HepG2 (cell line): ENCODE measurements around the gene ATP2C2. TPM values are rescaled to one million over a fixed set of nuclear protein-coding genes. Genes with fewer than 3 reads are reported as not detected.

ENCODE experiments used
- HOXA9 ChIP-seq: sonication (generic); formaldehyde crosslinking; IDR thresholded peaks from 2 replicates; pipeline ENCODE4 v1.8.1; 2022; ENCODE audit warnings: missing genetic modification reagents, mild to moderate bottlenecking, moderate library complexity, borderline replicate concordance
- RFX1 ChIP-seq: fragments of 450-650 bp; IDR thresholded peaks from 2 replicates; pipeline ENCODE4 v1.6.1; 2017
- ZFP37 ChIP-seq: sonication (generic); formaldehyde crosslinking; IDR thresholded peaks from 2 replicates; pipeline ENCODE4 v1.4.0; 2020; ENCODE audit warnings: missing genetic modification reagents, borderline replicate concordance
- ZFP82 ChIP-seq: sonication (generic); formaldehyde crosslinking; IDR thresholded peaks from 2 replicates; pipeline ENCODE4 v1.5.1; 2020; ENCODE audit warnings: mild to moderate bottlenecking, missing genetic modification reagents, borderline replicate concordance
- ZNF430 ChIP-seq: sonication (generic); formaldehyde crosslinking; IDR thresholded peaks from 2 replicates; pipeline ENCODE4 v1.9.0; 2021; ENCODE audit warnings: mild to moderate bottlenecking, missing genetic modification reagents
- ZNF432 ChIP-seq: sonication (generic); formaldehyde crosslinking; IDR thresholded peaks from 2 replicates; pipeline ENCODE4 v1.5.0; 2020; ENCODE audit warnings: missing genetic modification reagents, mild to moderate bottlenecking, borderline replicate concordance
- ZNF496 ChIP-seq: sonication (generic); formaldehyde crosslinking; IDR thresholded peaks from 2 replicates; pipeline ENCODE4 v1.8.1; 2023; ENCODE audit warnings: mild to moderate bottlenecking, moderate library complexity, missing genetic modification reagents; ENCODE audit not compliant: insufficient replicate concordance
- ZNF512B ChIP-seq: sonication (generic); formaldehyde crosslinking; IDR thresholded peaks from 2 replicates; pipeline ENCODE4 v1.5.1; 2020; ENCODE audit warnings: missing genetic modification reagents, mild to moderate bottlenecking, borderline replicate concordance
- ZNF674 ChIP-seq: sonication (generic); formaldehyde crosslinking; IDR thresholded peaks from 2 replicates; pipeline ENCODE4 v1.5.0; 2020; ENCODE audit warnings: low read depth, mild to moderate bottlenecking, missing genetic modification reagents
- ZNF704 ChIP-seq: sonication (generic); formaldehyde crosslinking; IDR thresholded peaks from 2 replicates; pipeline ENCODE4 v1.8.1; 2023; ENCODE audit warnings: mild to moderate bottlenecking, inconsistent platforms, moderate library complexity, missing genetic modification reagents, borderline replicate concordance
- ZNF746 ChIP-seq: sonication (generic); formaldehyde crosslinking; IDR thresholded peaks from 2 replicates; pipeline ENCODE4 v1.8.0; 2022; ENCODE audit warnings: mild to moderate bottlenecking, missing genetic modification reagents
- polyA plus RNA-seq, 8 experiments: library from polyadenylated mRNA; depleted of rRNA in 3 of 8; stranded (reverse) in 7 of 8; unstranded in 1 of 8; fragments of >200 nt; fragmentation: Illumina TruSeq in 4 of 8; extraction: Trizol in 4 of 8; gene quantifications; 2 replicates each; pipeline versions ENCODE4 v1.2.1 to v1.2.3, GENCODE V29; 2011 to 2016; ENCODE audit warnings: low read depth in 4 of 8, missing spikeins in 1 of 8, mixed read lengths in 1 of 8; ENCODE audit not compliant: insufficient read depth in 1 of 8
- total RNA-seq, 5 experiments: library from RNA; depleted of rRNA; stranded (reverse); fragments of >200 nt; fragmentation: Illumina TruSeq; extraction: Trizol; gene quantifications; 2 replicates each; pipeline ENCODE4 v1.2.3, GENCODE V29; 2016; ENCODE audit warnings: low read depth in 1 of 5
- TF ChIP-seq, protein P1 (sequence below): sonication (generic); formaldehyde crosslinking; IDR thresholded peaks from 2 replicates; pipeline ENCODE4 v1.9.0; 2021; ENCODE audit warnings: missing genetic modification reagents, borderline replicate concordance
- TF ChIP-seq, protein P2 (sequence below): IDR thresholded peaks from 2 replicates; pipeline ENCODE4 v1.6.1; 2016; ENCODE audit warnings: control low read depth
- TF ChIP-seq, protein P3 (sequence below): sonication (generic); formaldehyde crosslinking; IDR thresholded peaks from 2 replicates; pipeline ENCODE4 v1.5.0; 2020; ENCODE audit warnings: missing genetic modification reagents
- TF ChIP-seq, protein P4 (sequence below): sonication (generic); formaldehyde crosslinking; IDR thresholded peaks from 2 replicates; pipeline ENCODE4 v1.9.0; 2021; ENCODE audit warnings: missing genetic modification reagents, mild to moderate bottlenecking, borderline replicate concordance
- TF ChIP-seq, protein P5 (sequence below): sonication (generic); formaldehyde crosslinking; IDR thresholded peaks from 2 replicates; pipeline ENCODE4 v1.5.0; 2020; ENCODE audit warnings: missing genetic modification reagents

ATP2C2 gene
- total and polyA plus RNA-seq, 2 of the 13 experiments (the other 11 are each of a cell fraction or from before 2014, with no cell fraction given), result 0.07 TPM; not detected in 1

DNA sequence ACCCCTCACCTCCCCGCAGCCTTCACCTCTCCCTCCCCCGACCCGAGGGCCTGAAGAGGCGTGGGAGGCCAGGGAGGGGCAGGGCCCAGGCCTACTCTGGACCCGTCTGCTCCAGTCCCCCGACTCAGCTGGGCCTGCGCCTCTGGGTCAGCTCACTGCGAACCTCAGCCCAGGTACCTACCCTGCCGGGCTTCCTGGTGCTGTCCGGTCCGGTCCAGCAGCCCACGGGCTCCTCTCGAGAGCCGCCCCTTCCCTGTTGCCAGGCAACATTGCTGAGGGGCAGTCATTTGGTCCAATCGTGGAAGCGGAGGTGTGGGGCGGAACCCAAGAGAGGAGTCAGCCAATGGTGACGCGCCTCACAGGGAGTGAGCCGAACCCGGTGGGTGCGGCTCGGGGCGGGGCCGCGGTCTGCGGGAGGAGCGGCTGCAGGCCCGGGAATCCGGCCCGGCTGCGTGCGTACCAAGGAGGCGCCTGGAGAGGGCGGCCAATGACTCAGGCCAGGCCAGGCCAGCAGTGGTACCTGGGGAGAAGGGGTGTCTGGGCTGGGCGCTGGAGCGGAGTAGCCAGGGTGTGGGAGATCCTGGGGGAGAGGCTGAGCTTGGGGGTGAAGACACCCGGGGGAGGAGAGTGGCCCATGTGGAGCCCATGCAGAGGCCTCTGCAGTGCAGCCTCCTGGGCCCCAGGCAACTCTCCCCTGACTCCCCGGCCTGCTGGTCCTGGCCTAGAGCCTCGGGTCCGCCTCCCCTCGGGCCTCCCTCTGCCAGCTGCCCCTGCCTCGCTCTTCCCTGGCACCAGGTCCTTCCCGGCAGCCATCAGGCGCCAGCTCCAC lies 136.3 kb downstream of the ATP2C2 start, which contains the start of gene MEAK7 (continued):
- TF ChIP-seq, protein P1, sequence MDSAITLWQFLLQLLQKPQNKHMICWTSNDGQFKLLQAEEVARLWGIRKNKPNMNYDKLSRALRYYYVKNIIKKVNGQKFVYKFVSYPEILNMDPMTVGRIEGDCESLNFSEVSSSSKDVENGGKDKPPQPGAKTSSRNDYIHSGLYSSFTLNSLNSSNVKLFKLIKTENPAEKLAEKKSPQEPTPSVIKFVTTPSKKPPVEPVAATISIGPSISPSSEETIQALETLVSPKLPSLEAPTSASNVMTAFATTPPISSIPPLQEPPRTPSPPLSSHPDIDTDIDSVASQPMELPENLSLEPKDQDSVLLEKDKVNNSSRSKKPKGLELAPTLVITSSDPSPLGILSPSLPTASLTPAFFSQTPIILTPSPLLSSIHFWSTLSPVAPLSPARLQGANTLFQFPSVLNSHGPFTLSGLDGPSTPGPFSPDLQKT (CRISPR knock-in tag), result no peak
- TF ChIP-seq ZNF674 (no peak), ZNF430 (CRISPR knock-in tag) (peak; percentile 87; the same call in 1 of the 2 replicates), ZNF746 (CRISPR knock-in tag) (peak; percentile 71; the same call in 1 of the 2 replicates), RFX1 (peak; percentile 99), HOXA9 (CRISPR knock-in tag) (no peak), ZFP37 (CRISPR knock-in tag) (0 out of 2 replicates have a peak, but pooled peaks have one; percentile 48), ZNF704 (peak; percentile 55; the same call in 1 of the 2 replicates), ZNF432 (CRISPR knock-in tag) (no peak), ZNF496 (CRISPR knock-in tag) (no peak), ZFP82 (no peak), ZNF512B (CRISPR knock-in tag) (no peak)
- TF ChIP-seq, protein P2, sequence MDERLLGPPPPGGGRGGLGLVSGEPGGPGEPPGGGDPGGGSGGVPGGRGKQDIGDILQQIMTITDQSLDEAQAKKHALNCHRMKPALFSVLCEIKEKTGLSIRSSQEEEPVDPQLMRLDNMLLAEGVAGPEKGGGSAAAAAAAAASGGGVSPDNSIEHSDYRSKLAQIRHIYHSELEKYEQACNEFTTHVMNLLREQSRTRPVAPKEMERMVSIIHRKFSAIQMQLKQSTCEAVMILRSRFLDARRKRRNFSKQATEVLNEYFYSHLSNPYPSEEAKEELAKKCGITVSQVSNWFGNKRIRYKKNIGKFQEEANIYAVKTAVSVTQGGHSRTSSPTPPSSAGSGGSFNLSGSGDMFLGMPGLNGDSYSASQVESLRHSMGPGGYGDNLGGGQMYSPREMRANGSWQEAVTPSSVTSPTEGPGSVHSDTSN (CRISPR knock-in tag), result peak; percentile 100
- TF ChIP-seq, protein P3, sequence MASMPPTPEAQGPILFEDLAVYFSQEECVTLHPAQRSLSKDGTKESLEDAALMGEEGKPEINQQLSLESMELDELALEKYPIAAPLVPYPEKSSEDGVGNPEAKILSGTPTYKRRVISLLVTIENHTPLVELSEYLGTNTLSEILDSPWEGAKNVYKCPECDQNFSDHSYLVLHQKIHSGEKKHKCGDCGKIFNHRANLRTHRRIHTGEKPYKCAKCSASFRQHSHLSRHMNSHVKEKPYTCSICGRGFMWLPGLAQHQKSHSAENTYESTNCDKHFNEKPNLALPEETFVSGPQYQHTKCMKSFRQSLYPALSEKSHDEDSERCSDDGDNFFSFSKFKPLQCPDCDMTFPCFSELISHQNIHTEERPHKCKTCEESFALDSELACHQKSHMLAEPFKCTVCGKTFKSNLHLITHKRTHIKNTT (CRISPR knock-in tag), result no peak
- TF ChIP-seq, protein P4, sequence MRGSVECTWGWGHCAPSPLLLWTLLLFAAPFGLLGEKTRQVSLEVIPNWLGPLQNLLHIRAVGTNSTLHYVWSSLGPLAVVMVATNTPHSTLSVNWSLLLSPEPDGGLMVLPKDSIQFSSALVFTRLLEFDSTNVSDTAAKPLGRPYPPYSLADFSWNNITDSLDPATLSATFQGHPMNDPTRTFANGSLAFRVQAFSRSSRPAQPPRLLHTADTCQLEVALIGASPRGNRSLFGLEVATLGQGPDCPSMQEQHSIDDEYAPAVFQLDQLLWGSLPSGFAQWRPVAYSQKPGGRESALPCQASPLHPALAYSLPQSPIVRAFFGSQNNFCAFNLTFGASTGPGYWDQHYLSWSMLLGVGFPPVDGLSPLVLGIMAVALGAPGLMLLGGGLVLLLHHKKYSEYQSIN, result no peak
- TF ChIP-seq, protein P5, sequence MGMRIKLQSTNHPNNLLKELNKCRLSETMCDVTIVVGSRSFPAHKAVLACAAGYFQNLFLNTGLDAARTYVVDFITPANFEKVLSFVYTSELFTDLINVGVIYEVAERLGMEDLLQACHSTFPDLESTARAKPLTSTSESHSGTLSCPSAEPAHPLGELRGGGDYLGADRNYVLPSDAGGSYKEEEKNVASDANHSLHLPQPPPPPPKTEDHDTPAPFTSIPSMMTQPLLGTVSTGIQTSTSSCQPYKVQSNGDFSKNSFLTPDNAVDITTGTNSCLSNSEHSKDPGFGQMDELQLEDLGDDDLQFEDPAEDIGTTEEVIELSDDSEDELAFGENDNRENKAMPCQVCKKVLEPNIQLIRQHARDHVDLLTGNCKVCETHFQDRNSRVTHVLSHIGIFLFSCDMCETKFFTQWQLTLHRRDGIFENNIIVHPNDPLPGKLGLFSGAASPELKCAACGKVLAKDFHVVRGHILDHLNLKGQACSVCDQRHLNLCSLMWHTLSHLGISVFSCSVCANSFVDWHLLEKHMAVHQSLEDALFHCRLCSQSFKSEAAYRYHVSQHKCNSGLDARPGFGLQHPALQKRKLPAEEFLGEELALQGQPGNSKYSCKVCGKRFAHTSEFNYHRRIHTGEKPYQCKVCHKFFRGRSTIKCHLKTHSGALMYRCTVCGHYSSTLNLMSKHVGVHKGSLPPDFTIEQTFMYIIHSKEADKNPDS (CRISPR knock-in tag), result no peak; the same call in 1 of the 2 replicates
